ENCODE results near the gene FZD10. TPM values are rescaled to one million over a fixed set of nuclear protein-coding genes. Genes with fewer than 3 reads are reported as not detected.

The FZD10 gene
- total RNA-seq, 1 donor from 2014 or later = 0.99 TPM

- peak in 1 of 2 donors; percentile 10 for DNase-seq (ENCODE audit: low read depth in 2 of 2)
These were observed 29.3 kb upstream of the FZD10 start for GRCh38 chr12:130132831-130133511.

DNA sequence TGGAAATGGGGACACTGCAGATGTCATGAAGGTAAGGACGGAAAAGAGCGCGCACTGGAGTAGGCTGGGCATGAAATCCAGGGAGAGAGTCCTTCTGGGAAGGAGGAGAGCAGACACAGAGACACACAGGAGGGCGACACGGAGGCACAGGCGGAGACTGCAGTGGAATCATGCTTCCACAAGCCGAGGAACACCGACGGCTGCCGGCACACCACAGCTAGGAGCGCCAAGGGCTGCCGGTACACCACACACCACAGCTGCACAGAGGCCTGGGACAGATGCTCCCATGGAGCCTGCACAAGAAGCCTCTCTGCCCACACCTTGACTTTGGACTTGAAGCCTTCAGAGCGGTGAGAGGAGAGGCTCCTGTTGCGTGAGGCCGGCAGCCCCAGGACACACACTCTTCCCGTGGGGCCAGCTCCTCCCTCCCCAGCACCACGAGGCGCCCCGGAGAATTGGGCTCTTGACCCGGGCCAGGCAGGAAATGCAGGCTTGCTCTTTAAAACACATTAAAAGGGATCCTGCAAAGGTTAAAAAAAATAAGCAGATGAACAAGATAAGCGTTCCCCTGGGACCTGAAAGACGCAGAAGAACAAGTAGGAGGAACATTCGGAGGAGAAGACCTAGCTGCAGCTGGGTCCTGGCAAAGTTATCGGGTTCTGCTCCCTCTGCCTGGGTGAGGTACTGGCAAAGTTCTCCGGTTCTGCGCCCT is 28.3 kb upstream of the FZD10 start:
- DNase-seq (ENCODE audit: low read depth in 2 of 2) = no peak

DNA sequence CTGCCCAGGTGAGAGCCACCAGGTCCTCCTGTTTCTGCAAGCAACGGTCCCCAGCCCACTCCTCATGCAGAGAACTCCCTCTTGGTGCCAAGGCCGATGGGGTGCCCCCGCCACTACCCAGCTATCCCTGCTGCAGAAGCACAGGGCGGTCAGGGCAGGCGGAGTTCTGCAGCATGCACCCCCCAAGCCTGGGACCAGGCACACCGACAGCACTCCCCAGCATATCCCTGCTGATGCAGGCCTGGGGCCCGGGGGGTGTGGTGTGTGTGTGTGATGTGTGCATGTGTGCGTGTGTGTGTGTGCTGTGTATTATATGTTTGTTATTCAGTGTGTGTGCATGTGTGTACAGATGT is 27.7 kb upstream of the FZD10 start:
- DNase-seq (ENCODE audit: low read depth in 2 of 2) = no peak

GRCh38 chr12:130136509-130137039 is 25.7 kb upstream of the FZD10 start:
- no peak for DNase-seq (ENCODE audit: low read depth in 2 of 2)

GRCh38 chr12:130137040-130138018 is 24.9 kb upstream of the FZD10 start:
- DNase-seq (ENCODE audit: low read depth in 2 of 2) = no peak

GRCh38 chr12:130138478-130138877 is 23.8 kb upstream of the FZD10 start:
- DNase-seq (ENCODE audit: low read depth in 2 of 2) = no peak

GRCh38 chr12:130139567-130140421 is 22.5 kb upstream of the FZD10 start:
- no peak for DNase-seq (ENCODE audit: low read depth in 2 of 2)

- no peak for DNase-seq (ENCODE audit: low read depth in 2 of 2)
These were observed 21.2 kb upstream of the FZD10 start for GRCh38 chr12:130141105-130141504.

- DNase-seq (ENCODE audit: low read depth in 2 of 2) = no peak
These were observed 20.2 kb upstream of the FZD10 start for GRCh38 chr12:130141901-130142683.

DNA sequence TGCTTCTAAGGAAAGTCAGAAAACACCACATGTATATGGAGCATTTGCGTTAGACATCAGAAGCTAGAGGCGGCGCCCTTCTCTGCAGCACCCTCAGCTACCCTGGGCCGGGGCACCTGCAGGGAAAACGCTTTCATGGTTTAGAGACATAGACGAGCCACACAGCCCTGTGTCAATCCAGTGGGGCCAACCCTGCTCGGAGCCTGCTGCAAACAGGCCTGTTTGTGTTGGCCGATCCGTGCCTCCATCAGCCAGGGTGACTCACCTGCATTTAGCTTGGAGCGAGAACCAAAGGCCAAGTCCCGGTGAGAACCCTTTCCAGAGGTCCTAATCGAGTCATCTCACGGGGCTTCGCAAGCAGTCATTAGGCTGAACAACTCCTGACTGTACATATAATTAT is 19.5 kb upstream of the FZD10 start:
- no peak for DNase-seq (ENCODE audit: low read depth in 2 of 2)

- no peak for DNase-seq (ENCODE audit: low read depth in 2 of 2)
These were observed 19.1 kb upstream of the FZD10 start for GRCh38 chr12:130143136-130143535.

- no peak for DNase-seq (ENCODE audit: low read depth in 2 of 2)
These were observed 18.0 kb upstream of the FZD10 start for GRCh38 chr12:130144256-130144655.

GRCh38 chr12:130145731-130146130 is 16.5 kb upstream of the FZD10 start:
- no peak for DNase-seq (ENCODE audit: low read depth in 2 of 2)

GRCh38 chr12:130146176-130146931 is 15.9 kb upstream of the FZD10 start:
- DNase-seq (ENCODE audit: low read depth in 2 of 2) = no peak

DNA sequence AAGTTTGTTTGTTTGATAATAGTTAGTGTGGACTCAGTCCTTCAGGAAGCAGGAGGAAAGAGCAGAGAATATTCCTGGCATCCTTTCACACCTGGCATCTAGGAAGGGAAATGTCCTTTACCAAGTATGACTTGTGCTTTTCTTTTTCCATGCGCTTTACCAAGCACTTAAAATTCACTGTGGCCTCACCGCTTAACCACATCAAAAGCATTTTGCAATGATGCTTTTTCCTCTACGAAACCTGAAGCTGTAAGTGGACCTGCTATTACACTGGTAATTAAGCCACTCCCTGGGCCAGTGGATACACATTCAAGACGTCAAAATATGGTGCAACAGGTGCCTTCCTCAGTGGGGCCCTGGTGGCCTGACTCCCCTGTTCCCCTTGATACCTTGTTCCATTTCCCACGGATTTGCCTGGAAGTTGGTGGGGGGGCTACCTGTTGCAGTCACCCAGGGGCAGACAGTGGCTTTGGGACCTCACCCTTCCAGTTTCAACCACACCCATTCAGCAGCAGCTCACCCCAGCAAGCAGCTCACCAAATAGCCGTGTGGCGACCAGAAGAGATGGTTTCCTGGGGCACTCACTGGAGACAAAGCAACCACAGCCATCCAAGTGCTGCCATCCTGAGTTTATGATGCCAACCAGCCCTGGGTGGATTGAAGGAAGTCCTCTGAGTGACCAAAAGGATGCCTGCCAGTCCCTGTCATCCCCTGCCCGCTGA is 14.2 kb upstream of the FZD10 start:
- DNase-seq (ENCODE audit: low read depth in 2 of 2) = no peak

DNA sequence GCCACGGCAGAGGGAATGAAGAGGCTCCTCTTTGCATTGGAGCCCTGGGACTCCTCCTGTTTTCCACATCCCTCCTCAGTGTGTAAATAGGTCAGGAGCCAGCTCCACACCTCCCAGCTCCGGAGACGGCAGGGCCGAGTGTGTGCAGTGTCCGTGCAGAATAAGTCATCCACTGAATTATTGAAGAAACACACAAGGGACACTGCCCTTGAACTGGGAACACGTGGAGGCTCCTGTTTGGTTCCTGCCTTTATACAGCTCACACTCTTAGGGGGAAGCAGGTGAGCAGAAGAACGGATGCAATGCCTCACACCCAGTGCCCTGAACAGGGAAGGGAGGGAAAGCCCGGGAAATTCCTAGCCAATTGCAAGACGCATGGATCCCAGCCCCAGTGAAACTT is 10.4 kb upstream of the FZD10 start:
- no peak for DNase-seq (ENCODE audit: low read depth in 2 of 2)

GRCh38 chr12:130152386-130152785 is 9.9 kb upstream of the FZD10 start:
- no peak for DNase-seq (ENCODE audit: low read depth in 2 of 2)

- DNase-seq (ENCODE audit: low read depth in 2 of 2) = no peak
These were observed 8.5 kb upstream of the FZD10 start for GRCh38 chr12:130153803-130154202.

Data from lung microvascular endothelial cell (primary cell).